K562 (cell line): ENCODE measurements around the gene PRKAR1B. TPM values are rescaled to one million over a fixed set of nuclear protein-coding genes. Genes with fewer than 3 reads are reported as not detected.

Experiments
- CEBPG ChIP-seq, 3 experiments: fragments of 200-800 bp in 1 of 3; sonication (Bioruptor generic) in 1 of 3; sonication (generic) in 1 of 3; formaldehyde crosslinking in 1 of 3; IDR thresholded peaks in 2 of 3; conservative IDR thresholded peaks in 1 of 3; 2 replicates each; pipeline versions ENCODE4 v1.6.1 to v1.8.0; 2016 to 2022; ENCODE audit warnings: missing compliant biosample characterization in 2 of 3, missing genetic modification characterization in 2 of 3, mild to moderate bottlenecking in 1 of 3, missing genetic modification reagents in 1 of 3
- CREB1 ChIP-seq, 2 experiments: sonication (generic) in 1 of 2; formaldehyde crosslinking in 1 of 2; IDR thresholded peaks; 2 replicates each; pipeline versions ENCODE4 v1.6.1 to v1.8.0; 2012 to 2022; ENCODE audit warnings: inconsistent platforms in 1 of 2, mild to moderate bottlenecking in 1 of 2, missing genetic modification reagents in 1 of 2, moderate library complexity in 1 of 2
- CREB3L1 ChIP-seq: fragments of 450-650 bp; IDR thresholded peaks from 2 replicates; pipeline ENCODE4 v1.6.1; 2014; ENCODE audit warnings: low read depth, mild to moderate bottlenecking, moderate library complexity, borderline replicate concordance
- ERF ChIP-seq: fragments of 450-650 bp; formaldehyde crosslinking; IDR thresholded peaks from 2 replicates; pipeline ENCODE4 v1.4.0; 2020; ENCODE audit warnings: mild to moderate bottlenecking, mixed read lengths
- FOXP1 ChIP-seq: sonication (generic); formaldehyde crosslinking; IDR thresholded peaks from 2 replicates; pipeline ENCODE4 v1.8.0; 2022; ENCODE audit warnings: mild to moderate bottlenecking, missing genetic modification reagents
- KAT8 ChIP-seq: fragments of 450-650 bp; IDR thresholded peaks from 2 replicates; pipeline ENCODE4 v1.6.1; 2016; ENCODE audit warnings: low read depth, mild to moderate bottlenecking
- KDM5B ChIP-seq: fragments of 200-600 bp; sonication (generic); IDR thresholded peaks from 2 replicates; pipeline ENCODE4 v1.6.1; 2012; ENCODE audit warnings: low read depth, mild to moderate bottlenecking, moderate library complexity, low read length, control low read depth, inconsistent platforms; ENCODE audit not compliant: insufficient replicate concordance
- KLF16 ChIP-seq: IDR thresholded peaks from 2 replicates; pipeline ENCODE4 v1.6.1; 2016; ENCODE audit warnings: antibody characterized with exemption
- POLR2G ChIP-seq: fragments of 200-400 bp; formaldehyde crosslinking; IDR thresholded peaks from 2 replicates; pipeline ENCODE4 v1.6.1; 2017; ENCODE audit warnings: low read depth, mild to moderate bottlenecking, antibody characterized with exemption, low read length, moderate library complexity
- ZBTB40 ChIP-seq, 2 experiments: fragments of 450-650 bp in 1 of 2; sonication (generic) in 1 of 2; formaldehyde crosslinking in 1 of 2; IDR thresholded peaks; 2 replicates each; pipeline versions ENCODE4 v1.7.1 to v1.9.0; 2016 to 2022; ENCODE audit warnings: inconsistent platforms in 1 of 2, mild to moderate bottlenecking in 1 of 2, missing genetic modification reagents in 1 of 2
- ZNF124 ChIP-seq: sonication (generic); formaldehyde crosslinking; IDR thresholded peaks from 2 replicates; pipeline ENCODE4 v1.8.1; 2022; ENCODE audit warnings: missing genetic modification reagents
- ZNF197 ChIP-seq: fragments of 200-800 bp; sonication (Bioruptor generic); IDR thresholded peaks from 2 replicates; pipeline ENCODE4 v1.6.1; 2016; ENCODE audit warnings: low read depth, missing genetic modification characterization, missing compliant biosample characterization
- ZNF444 ChIP-seq: fragments of 250-450 bp; sonication (Bioruptor Pico); IDR thresholded peaks from 2 replicates; pipeline ENCODE4 v1.4.0; 2020; ENCODE audit warnings: mild to moderate bottlenecking, moderate library complexity
- polyA plus RNA-seq, 8 experiments: library from polyadenylated mRNA; depleted of rRNA in 4 of 8; stranded (reverse) in 5 of 8; unstranded in 3 of 8; fragments of >200 nt; fragmentation: Nextera tagmentation in 2 of 8; fragmentation: Illumina TruSeq in 1 of 8; extraction: Ambion mirVana in 2 of 8; extraction: Trizol in 1 of 8; gene quantifications; 2 replicates each; pipeline versions ENCODE4 v1.2.1 to v1.2.3, GENCODE V29; 2011 to 2014; ENCODE audit warnings: inconsistent platforms in 1 of 8, missing spikeins in 1 of 8
- total RNA-seq, 7 experiments: library from RNA; depleted of rRNA in 6 of 7; stranded (reverse); fragments of >200 nt in 6 of 7; fragmentation: Illumina TruSeq in 2 of 7; extraction: Trizol in 2 of 7; gene quantifications; 2 replicates each; pipeline versions ENCODE4 v1.2.1 to v1.2.3, GENCODE V29; 2011 to 2021; ENCODE audit warnings: low replicate concordance in 1 of 7

The PRKAR1B gene
- total and polyA plus RNA-seq, 9 of the 15 experiments (the other 6 are each of a cell fraction or from before 2014, with no cell fraction given): 0.99 to 30.5 (median 12.7) TPM

GRCh38 chr7:522071-522950, 204.8 kb downstream of the PRKAR1B start (continued):
- TF ChIP-seq KDM5B (no peak), CREB1 (IDR thresholded peaks at IDR 0.05) (peak; percentile 29; the same call in 1 of the 2 replicates), CREB1 (CRISPR knock-in tag; IDR thresholded peaks at IDR 0.05) (no peak), ZNF197 (CRISPR knock-in tag) (no peak), ERF (no peak), ZNF124 (CRISPR knock-in tag) (no peak), CREB3L1 (no peak), ZNF444 (no peak), POLR2G (peak; percentile 60), ZBTB40 (IDR thresholded peaks at IDR 0.05) (no peak), ZBTB40 (CRISPR knock-in tag; IDR thresholded peaks at IDR 0.05) (no peak), KAT8 (no peak), CEBPG (CRISPR knock-in tag; IDR thresholded peaks at IDR 0.05) (no peak), CEBPG (tag; conservative IDR thresholded peaks at IDR 0.05 in 1 of 2, IDR thresholded peaks at IDR 0.05 in 1 of 2) (no peak), FOXP1 (CRISPR knock-in tag) (no peak), KLF16 (no peak; the same call in 1 of the 2 replicates)
